Uterus (tissue), 4 donors: Measurements from ENCODE around the gene MAP3K6. TPM values are rescaled to one million over a fixed set of nuclear protein-coding genes. Genes with fewer than 3 reads are reported as not detected.

Source experiments
- DNase-seq, 2 donors: peaks; one replicate each; pipeline ENCODE4 v3.0.0-alpha.2; 2019 to 2020
- H3K27ac ChIP-seq, 2 donors: fragments of 200-600 bp; sonication (generic); 1 replicate in 1 of 2; 2 replicates in 1 of 2; pipeline ENCODE4 v1.5.1; 2016 to 2018
- H3K27me3 ChIP-seq, 2 donors: fragments of 200-600 bp; sonication (generic); one replicate each; pipeline ENCODE4 v1.5.1; 2018 to 2019; ENCODE audit warnings: control low read depth in 1 of 2
- H3K36me3 ChIP-seq, 2 donors: fragments of 200-600 bp; sonication (generic); one replicate each; pipeline ENCODE4 v1.5.1; 2019; ENCODE audit warnings: control low read depth in 1 of 2
- H3K4me1 ChIP-seq, 2 donors: fragments of 200-600 bp; sonication (generic); one replicate each; pipeline ENCODE4 v1.5.1; 2018 to 2019; ENCODE audit warnings: control low read depth in 1 of 2
- H3K4me3 ChIP-seq, 2 donors: fragments of 200-600 bp; sonication (generic); 1 replicate in 1 of 2; 2 replicates in 1 of 2; pipeline ENCODE4 v1.5.1; 2018 to 2019; ENCODE audit warnings: mild to moderate bottlenecking in 1 of 2
- H3K9me3 ChIP-seq, 2 donors: fragments of 200-600 bp; sonication (generic); one replicate each; pipeline ENCODE4 v1.5.1; 2019; ENCODE audit warnings: control low read depth in 1 of 2
- POLR2A ChIP-seq, 2 donors: fragments of 450-650 bp; IDR thresholded peaks; one replicate each; pipeline ENCODE4 v1.6.1; 2016; ENCODE audit warnings: antibody characterized with exemption in 2 of 2, mild to moderate bottlenecking in 1 of 2, moderate library complexity in 1 of 2
- intact Hi-C: fragments of 100-400 bp; cut with DNase I; formaldehyde crosslinking; loops from one replicate; pipeline ENCODE4 v1.15.1; 2023; ENCODE audit warnings: low total_unique reads
- total RNA-seq, 4 donors: library from RNA; depleted of rRNA in 3 of 4; stranded (reverse); fragments of >200 nt in 3 of 4; gene quantifications; one replicate each; pipeline versions ENCODE4 v1.1.0 to v1.2.4, GENCODE V29; 2014 to 2023
- TF ChIP-seq, protein P1 (sequence below), 4 experiments: fragments of 200-600 bp in 2 of 4; fragments of 450-650 bp in 2 of 4; sonication (generic) in 2 of 4; IDR thresholded peaks; one replicate each; pipeline ENCODE4 v1.5.1; 2016 to 2019; ENCODE audit warnings: antibody characterized with exemption in 4 of 4, mild to moderate bottlenecking in 2 of 4, moderate library complexity in 1 of 4
- donor health status: DM: yes; HTN: yes; CAD: no.

The MAP3K6 gene, protein sequence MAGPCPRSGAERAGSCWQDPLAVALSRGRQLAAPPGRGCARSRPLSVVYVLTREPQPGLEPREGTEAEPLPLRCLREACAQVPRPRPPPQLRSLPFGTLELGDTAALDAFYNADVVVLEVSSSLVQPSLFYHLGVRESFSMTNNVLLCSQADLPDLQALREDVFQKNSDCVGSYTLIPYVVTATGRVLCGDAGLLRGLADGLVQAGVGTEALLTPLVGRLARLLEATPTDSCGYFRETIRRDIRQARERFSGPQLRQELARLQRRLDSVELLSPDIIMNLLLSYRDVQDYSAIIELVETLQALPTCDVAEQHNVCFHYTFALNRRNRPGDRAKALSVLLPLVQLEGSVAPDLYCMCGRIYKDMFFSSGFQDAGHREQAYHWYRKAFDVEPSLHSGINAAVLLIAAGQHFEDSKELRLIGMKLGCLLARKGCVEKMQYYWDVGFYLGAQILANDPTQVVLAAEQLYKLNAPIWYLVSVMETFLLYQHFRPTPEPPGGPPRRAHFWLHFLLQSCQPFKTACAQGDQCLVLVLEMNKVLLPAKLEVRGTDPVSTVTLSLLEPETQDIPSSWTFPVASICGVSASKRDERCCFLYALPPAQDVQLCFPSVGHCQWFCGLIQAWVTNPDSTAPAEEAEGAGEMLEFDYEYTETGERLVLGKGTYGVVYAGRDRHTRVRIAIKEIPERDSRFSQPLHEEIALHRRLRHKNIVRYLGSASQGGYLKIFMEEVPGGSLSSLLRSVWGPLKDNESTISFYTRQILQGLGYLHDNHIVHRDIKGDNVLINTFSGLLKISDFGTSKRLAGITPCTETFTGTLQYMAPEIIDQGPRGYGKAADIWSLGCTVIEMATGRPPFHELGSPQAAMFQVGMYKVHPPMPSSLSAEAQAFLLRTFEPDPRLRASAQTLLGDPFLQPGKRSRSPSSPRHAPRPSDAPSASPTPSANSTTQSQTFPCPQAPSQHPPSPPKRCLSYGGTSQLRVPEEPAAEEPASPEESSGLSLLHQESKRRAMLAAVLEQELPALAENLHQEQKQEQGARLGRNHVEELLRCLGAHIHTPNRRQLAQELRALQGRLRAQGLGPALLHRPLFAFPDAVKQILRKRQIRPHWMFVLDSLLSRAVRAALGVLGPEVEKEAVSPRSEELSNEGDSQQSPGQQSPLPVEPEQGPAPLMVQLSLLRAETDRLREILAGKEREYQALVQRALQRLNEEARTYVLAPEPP (N-terminal part only)
- total RNA-seq: 100 to 1,000 TPM in 1 of 4 donors, 10 to 100 TPM in 3; 10.9 to 124 (median 16.5) TPM

DNA sequence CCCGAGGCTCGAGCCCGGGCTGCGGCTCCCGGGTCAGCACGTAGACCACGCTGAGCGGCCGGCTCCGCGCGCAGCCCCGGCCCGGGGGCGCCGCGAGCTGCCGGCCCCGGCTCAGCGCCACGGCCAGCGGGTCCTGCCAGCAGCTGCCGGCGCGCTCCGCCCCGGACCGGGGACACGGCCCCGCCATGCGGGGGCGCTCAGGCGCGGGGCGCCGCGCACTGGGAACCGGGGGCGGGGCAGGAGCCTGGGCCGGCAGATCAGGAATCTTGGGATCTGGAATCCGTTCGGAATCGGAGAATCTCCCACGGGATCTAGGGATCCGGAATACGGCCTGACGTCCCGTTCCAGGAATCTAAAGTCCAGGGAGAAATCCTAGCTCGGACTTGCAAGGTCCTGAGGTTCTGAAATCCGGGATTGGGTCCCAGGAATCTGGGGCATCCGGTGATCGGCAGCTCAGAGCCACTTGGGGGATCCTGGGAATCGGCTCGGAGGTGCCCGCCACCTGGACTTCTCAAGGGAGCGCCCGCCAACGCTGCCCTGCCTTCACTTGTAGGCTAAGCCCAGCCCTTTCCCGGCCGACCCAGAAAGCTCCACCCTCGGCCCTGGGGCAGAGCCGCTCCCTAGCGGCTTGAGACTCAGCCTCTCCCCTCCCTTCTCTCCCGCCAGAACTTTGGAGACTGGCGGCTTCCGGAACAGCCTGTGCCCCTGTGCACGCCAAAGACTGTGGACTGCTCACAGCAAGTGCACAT, at the start of gene MAP3K6:
TSS of gene MAP3K6 (minus strand) at position 551 of the 749 bp plus-strand sequence. CDS start at position 187, 364 bp downstream.
- Histone ChIP-seq H3K27me3 (no peaks in the 10 kb centered on the region), H3K36me3 (no peaks in the 10 kb centered on the region), H3K9me3 (no peaks in the 10 kb centered on the region), H3K4me3 (peak within 1 kb of the TSS; percentile 59 to 64), H3K4me1 (peaks cover 10 to 22% of the 10 kb centered on the region in 2 donors), H3K27ac (peak within 1 kb of the TSS; percentile 96)
- intact Hi-C loops: no loop called here
- peak; percentile 89 for DNase-seq
- TF ChIP-seq POLR2A (IDR thresholded peaks at IDR 0.05): peak; percentile 80 to 81
- TF ChIP-seq, protein P1, sequence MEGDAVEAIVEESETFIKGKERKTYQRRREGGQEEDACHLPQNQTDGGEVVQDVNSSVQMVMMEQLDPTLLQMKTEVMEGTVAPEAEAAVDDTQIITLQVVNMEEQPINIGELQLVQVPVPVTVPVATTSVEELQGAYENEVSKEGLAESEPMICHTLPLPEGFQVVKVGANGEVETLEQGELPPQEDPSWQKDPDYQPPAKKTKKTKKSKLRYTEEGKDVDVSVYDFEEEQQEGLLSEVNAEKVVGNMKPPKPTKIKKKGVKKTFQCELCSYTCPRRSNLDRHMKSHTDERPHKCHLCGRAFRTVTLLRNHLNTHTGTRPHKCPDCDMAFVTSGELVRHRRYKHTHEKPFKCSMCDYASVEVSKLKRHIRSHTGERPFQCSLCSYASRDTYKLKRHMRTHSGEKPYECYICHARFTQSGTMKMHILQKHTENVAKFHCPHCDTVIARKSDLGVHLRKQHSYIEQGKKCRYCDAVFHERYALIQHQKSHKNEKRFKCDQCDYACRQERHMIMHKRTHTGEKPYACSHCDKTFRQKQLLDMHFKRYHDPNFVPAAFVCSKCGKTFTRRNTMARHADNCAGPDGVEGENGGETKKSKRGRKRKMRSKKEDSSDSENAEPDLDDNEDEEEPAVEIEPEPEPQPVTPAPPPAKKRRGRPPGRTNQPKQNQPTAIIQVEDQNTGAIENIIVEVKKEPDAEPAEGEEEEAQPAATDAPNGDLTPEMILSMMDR (IDR thresholded peaks at IDR 0.05): peak in 3 of 4 experiments; percentile 39 to 48 (median 44)

DNA sequence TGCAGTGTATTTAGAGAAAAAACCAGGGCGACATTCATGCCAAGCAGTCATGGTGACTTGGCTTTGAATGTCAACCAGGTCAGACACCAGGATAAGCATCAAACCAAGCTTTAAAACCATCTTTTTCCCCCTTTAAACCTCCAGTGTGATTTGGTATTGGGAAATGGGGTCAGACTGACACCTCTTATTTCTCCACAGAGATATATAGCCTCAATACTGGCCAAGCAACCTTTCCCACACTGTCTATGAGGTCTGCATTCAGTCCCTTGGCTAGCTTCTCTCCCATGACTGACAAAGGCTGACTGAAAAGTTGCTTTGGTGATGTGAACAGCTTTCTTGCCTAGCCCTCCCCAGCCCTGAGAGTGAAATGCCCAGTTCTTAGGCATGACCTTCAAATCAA, 47.3 kb upstream of the MAP3K6 start:
- H3K27ac ChIP-seq: peak overlapping the region in 1 of 2 donors; percentile 22
- no peak for DNase-seq
- H3K9me3 ChIP-seq: no peaks in the 10 kb centered on the region
- TF ChIP-seq, protein P1 (IDR thresholded peaks at IDR 0.05): no peak
- TF ChIP-seq POLR2A (IDR thresholded peaks at IDR 0.05): no peak
- no peaks in the 10 kb centered on the region for H3K27me3 ChIP-seq
- intact Hi-C loops: no loop called here
- H3K36me3 ChIP-seq: no peaks in the 10 kb centered on the region
- peaks cover 6 to 18% of the 10 kb centered on the region in 2 donors for H3K4me1 ChIP-seq
- no peak overlapping the region for H3K4me3 ChIP-seq

DNA sequence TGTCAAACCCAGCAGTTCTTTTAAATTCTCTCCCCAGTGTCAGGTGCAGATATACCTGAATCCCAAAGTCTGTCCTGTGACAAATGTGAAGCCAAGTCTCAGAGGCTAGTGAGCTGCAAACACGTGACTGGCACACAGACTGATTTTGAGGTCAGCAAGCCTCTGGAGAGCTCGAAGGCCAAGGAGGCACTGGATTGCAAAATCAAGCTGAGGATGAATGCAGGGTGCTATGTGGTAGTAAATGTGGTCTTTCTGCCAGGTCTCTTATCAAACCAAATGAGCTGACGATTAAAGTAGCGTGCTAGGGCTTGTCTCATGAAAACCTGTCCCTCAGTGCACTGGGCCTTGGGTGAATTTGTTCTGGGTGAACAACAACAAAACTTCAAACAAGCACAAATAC, 46.2 kb upstream of the MAP3K6 start:
- Histone ChIP-seq H3K27ac (peak overlapping the region in 1 of 2 donors; percentile 15), H3K36me3 (no peaks in the 10 kb centered on the region)

DNA sequence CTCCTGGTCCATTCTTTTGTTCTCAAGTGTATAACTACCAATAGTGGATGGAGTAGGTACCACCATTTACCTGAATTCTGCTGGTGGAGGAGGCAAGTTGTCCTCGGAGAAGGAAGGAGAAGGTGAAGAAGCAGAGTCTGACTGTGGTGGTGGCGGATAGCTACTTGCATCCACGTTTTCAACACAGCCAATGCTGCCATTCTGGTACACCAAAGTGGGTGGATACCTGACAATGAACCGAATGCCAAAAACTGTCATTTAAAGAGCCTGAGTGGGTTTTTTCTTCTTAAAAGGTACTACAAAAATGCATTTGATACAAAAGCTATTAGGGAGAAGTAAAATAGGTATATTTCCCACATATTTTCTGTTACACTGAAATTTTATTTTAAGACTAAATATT, 45.7 kb upstream of the MAP3K6 start:
- Histone ChIP-seq H3K27ac (peak overlapping the region in 1 of 2 donors; percentile 15), H3K4me3 (no peak overlapping the region), H3K9me3 (no peaks in the 10 kb centered on the region), H3K36me3 (no peaks in the 10 kb centered on the region), H3K27me3 (no peaks in the 10 kb centered on the region), H3K4me1 (peaks cover 0 to 2% of the 10 kb centered on the region in 2 donors)
- no peak for DNase-seq
- TF ChIP-seq, protein P1 (IDR thresholded peaks at IDR 0.05): no peak
- no peak for TF ChIP-seq POLR2A (IDR thresholded peaks at IDR 0.05)
- intact Hi-C loops: no loop called here

More for the DNA sequence above, 46.2 kb upstream of the MAP3K6 start:
- peaks cover 0 to 7% of the 10 kb centered on the region in 2 donors for H3K4me1 ChIP-seq
- TF ChIP-seq, protein P1 (IDR thresholded peaks at IDR 0.05): no peak
- no peak for TF ChIP-seq POLR2A (IDR thresholded peaks at IDR 0.05)
- H3K9me3 ChIP-seq: no peaks in the 10 kb centered on the region
- no peak for DNase-seq
- H3K4me3 ChIP-seq: no peak overlapping the region
- intact Hi-C loops: no loop called here
- no peaks in the 10 kb centered on the region for H3K27me3 ChIP-seq
